Activated T-helper 17 cell treated with anti-CD3 and anti-CD28 coated beads, Interleukin-2, amount 50 U/mL, for 72 hours (primary cell): ENCODE results near the gene MUC7. TPM values are rescaled to one million over a fixed set of nuclear protein-coding genes. Genes with fewer than 3 reads are reported as not detected.
"Not testable (repeated sequence)": the region's sequence is repeated elsewhere in the genome, so short reads cannot be mapped to it uniquely, and the experiment has no call there.

Source experiments
- ATAC-seq: fragments of 150-1000 bp; cut with Tn5 transposase; replicated peaks from 2 replicates; pipeline ENCODE4 v1.10.0; 2021; ENCODE audit warnings: mild to moderate bottlenecking, moderate library complexity
- H3K27ac Mint-ChIP-seq: one replicate; pipeline ENCODE4 v1.8.0; 2022; ENCODE audit warnings: mixed read lengths
- H3K27me3 Mint-ChIP-seq: one replicate; pipeline ENCODE4 v1.8.0; 2022; ENCODE audit warnings: mixed read lengths
- H3K36me3 Mint-ChIP-seq: one replicate; pipeline ENCODE4 v1.8.0; 2022; ENCODE audit warnings: low read depth, mild to moderate bottlenecking, mixed read lengths
- H3K4me1 Mint-ChIP-seq: one replicate; pipeline ENCODE4 v1.8.0; 2022; ENCODE audit warnings: mixed read lengths
- H3K4me3 Mint-ChIP-seq: one replicate; pipeline ENCODE4 v1.8.0; 2022; ENCODE audit warnings: mild to moderate bottlenecking, mixed read lengths
- H3K9me3 Mint-ChIP-seq: one replicate; pipeline ENCODE4 v1.8.0; 2022; ENCODE audit warnings: mixed read lengths
- total RNA-seq, 2 donors: library from RNA; stranded (reverse); gene quantifications; one replicate each; pipeline ENCODE4 v1.2.3, GENCODE V29; 2022

The MUC7 gene
- total RNA-seq: not detected

DNA sequence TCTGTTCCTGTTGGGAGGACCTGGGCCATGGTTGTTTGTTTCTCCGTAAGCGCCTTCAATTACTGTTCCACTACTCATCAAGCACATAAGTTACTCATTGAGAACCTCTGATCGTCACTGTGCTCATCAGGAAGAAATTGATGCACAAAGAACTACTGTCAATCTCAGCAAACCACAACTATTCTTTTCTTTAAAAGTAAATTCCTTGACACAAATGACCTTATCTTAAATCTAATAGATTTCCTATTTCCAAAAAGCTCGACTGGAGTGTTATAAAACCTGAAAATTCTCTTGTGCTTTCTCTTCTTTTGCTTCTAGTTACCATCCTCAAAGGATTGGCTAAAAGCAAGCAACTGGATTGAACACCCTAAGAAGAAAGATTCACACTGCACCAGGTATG lies at the start of gene MUC7:
Gene MUC7 (plus strand): TSS at position 301 of the 400 bp plus-strand sequence. CDS start 1,825 bp downstream, outside the sequence.
- Mint-ChIP-seq H3K36me3 (no peaks in the 10 kb centered on the region), H3K4me1 (no peaks in the 10 kb centered on the region), H3K27ac (no peak within 1 kb of the TSS), H3K9me3 (peaks cover 11% of the 10 kb centered on the region), H3K27me3 (no peaks in the 10 kb centered on the region), H3K4me3 (no peak within 1 kb of the TSS)
- ATAC-seq: no peak

DNA sequence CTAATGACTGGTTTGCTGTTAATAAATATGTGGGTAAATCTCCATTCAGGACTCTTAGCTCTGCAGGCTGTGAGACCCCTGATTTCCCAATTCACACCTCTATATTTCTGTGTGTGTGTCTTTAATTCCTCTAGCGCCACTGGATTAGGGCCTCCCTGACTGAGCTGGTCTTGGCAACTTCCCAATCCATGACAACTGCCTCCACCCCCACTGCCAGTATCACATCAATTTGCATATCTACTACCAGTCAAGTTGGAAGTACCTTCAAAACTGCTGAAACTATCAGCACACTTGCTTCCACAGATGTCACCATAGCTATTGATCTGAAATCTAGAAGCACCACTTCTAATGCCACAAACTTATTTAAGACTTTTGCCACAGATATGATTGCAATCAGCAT lies 46.7 kb upstream of the MUC7 start:
- Mint-ChIP-seq H3K27ac (no peak overlapping the region), H3K36me3 (no peaks in the 10 kb centered on the region), H3K9me3 (peaks cover 9% of the 10 kb centered on the region), H3K27me3 (peaks cover 4% of the 10 kb centered on the region), H3K4me3 (no peak overlapping the region), H3K4me1 (no peaks in the 10 kb centered on the region)
- ATAC-seq: no peak

DNA sequence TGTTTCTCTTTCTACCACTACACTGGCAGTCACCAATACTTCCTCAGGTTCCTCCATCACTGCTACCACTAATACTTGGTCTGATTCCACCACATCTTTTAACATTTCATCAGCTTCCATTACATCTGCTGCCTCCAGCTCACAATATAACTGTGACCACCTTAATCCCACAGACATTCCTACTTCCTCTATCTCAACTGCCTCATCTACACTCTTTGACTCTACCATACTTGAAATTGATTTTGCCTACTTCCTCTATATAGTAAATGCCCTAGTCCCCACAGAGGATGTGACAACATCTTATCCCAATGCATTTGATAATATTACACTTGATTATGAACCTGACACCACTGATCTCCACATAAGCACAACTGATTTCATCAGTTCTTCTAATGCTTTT lies 45.2 kb upstream of the MUC7 start:
- Mint-ChIP-seq H3K27ac (no peak overlapping the region), H3K27me3 (peaks cover 4% of the 10 kb centered on the region)

DNA sequence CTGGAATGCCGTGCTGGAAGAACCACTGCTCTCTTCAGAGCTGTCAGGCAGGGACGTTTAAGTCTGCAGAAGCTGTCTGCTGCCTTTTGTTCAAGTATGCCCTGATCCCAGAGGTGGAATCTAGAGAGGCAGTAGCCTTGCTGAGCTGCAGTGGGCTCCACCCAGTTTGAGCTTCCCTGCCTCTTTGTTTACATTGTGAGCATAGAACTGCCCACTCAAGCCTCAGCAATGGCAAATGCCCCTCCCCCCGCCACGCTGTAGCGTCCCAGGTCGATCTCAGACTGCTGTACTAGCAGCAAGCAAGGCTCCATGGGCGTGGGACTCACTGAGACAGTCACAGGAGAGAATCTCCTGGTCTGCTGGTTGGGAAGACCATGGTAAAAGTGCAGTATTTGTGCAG lies 34.8 kb upstream of the MUC7 start:
- no peak overlapping the region for H3K27ac Mint-ChIP-seq
- H3K4me1 Mint-ChIP-seq: no peaks in the 10 kb centered on the region
- no peak for ATAC-seq

More for the DNA sequence above, 45.2 kb upstream of the MUC7 start:
- H3K9me3 Mint-ChIP-seq: peaks cover 4% of the 10 kb centered on the region
- no peaks in the 10 kb centered on the region for H3K4me1 Mint-ChIP-seq
- no peak for ATAC-seq
- H3K36me3 Mint-ChIP-seq: no peaks in the 10 kb centered on the region
- no peak overlapping the region for H3K4me3 Mint-ChIP-seq

DNA sequence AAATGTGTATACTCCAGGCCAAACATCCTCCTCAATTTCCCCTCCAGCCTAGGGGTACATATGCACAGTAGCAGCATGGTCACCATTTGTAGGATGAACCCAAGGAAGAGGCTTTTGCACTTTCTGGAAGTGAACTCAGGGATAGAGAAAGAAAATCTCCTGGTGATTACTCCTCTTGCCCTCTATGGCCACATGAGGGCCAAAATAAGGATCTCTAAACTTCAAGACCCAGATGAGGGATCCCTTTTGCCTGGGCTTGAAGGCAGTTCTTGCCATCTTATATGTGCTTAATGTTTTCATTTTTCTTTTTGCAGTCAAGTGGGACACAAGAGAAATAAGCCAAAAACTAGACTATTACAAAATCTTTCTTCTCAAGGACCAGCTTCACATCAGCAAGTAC lies 29.5 kb upstream of the MUC7 start:
- ATAC-seq: no peak
- H3K4me3 Mint-ChIP-seq: no peak overlapping the region
- no peaks in the 10 kb centered on the region for H3K36me3 Mint-ChIP-seq
- H3K9me3 Mint-ChIP-seq: no peaks in the 10 kb centered on the region
- no peaks in the 10 kb centered on the region for H3K4me1 Mint-ChIP-seq
- peaks cover 5% of the 10 kb centered on the region for H3K27me3 Mint-ChIP-seq
- H3K27ac Mint-ChIP-seq: no peak overlapping the region

More for the DNA sequence above, 34.8 kb upstream of the MUC7 start:
- no peaks in the 10 kb centered on the region for H3K36me3 Mint-ChIP-seq
- H3K27me3 Mint-ChIP-seq: peaks cover 5% of the 10 kb centered on the region
- no peak overlapping the region for H3K4me3 Mint-ChIP-seq
- H3K9me3 Mint-ChIP-seq: peaks cover 9% of the 10 kb centered on the region

DNA sequence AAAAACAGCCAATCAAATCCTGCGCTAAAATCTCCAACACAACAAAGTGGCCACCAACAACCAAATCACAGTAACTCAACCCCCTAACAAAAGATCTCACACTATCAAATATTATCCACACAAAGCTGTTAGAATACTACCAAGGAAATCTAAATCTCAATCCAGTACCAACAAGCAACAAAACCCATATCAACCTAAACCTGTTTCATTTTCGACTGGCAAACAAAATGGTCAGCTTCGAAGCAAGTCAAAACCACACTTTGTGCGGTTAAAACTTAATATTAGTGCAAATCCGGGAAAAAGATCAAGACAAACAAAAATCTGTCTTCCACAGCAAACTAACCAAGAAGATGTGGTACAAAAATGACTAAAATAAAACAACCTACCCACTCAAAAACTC lies 28.7 kb upstream of the MUC7 start:
- Mint-ChIP-seq H3K4me3 (no peak overlapping the region), H3K36me3 (no peaks in the 10 kb centered on the region), H3K27me3 (peaks cover 5% of the 10 kb centered on the region), H3K4me1 (no peaks in the 10 kb centered on the region), H3K9me3 (no peaks in the 10 kb centered on the region), H3K27ac (no peak overlapping the region)
- no peak for ATAC-seq

DNA sequence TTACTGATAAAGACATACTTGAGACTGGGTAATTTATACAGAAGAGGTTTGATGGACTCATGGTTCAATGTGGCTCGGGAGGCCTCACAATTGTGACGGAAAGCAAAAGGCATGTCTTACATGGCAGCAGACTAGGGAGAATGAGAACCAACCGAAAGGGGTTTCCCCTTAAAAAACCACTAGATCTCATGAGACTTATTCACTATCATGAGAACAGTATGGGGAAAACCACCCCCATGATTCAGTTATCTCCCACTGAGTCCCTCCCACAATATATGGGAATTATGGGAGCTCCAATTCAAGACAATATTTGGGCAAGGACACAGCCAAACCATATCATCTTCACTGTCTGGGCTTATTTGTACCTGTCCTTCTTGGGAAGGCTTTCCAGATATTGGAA lies 22.8 kb upstream of the MUC7 start:
- no peaks in the 10 kb centered on the region for H3K36me3 Mint-ChIP-seq
- H3K27me3 Mint-ChIP-seq: no peaks in the 10 kb centered on the region
- ATAC-seq: peak; percentile 75
- H3K4me3 Mint-ChIP-seq: no peak overlapping the region
- H3K27ac Mint-ChIP-seq: no peak overlapping the region
- peaks cover 8% of the 10 kb centered on the region for H3K9me3 Mint-ChIP-seq
- H3K4me1 Mint-ChIP-seq: no peaks in the 10 kb centered on the region

DNA sequence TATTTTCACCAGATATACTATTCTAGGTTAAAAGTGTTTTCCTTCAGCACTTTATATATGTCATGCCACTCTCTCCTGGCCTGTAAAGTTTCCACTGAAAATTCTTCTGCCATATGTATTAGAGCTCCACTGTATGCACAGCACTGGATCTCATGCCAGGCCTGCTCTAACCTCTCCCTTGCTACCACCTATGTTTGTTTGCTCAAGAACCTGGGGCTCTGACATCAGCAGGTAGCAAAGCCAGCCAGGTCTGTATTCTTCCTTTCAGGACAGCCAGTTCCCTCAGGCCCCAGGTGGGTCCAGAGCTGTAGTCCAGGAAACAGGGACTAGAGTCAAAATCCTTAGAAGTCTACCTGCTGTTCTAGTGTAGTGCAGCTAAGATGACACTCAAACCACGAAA lies 19.1 kb upstream of the MUC7 start:
- H3K27me3 Mint-ChIP-seq: peaks cover 14% of the 10 kb centered on the region
- no peak overlapping the region for H3K27ac Mint-ChIP-seq
- H3K4me1 Mint-ChIP-seq: no peaks in the 10 kb centered on the region
- H3K36me3 Mint-ChIP-seq: no peaks in the 10 kb centered on the region
- no peak overlapping the region for H3K4me3 Mint-ChIP-seq
- ATAC-seq: no peak
- peaks cover 8% of the 10 kb centered on the region for H3K9me3 Mint-ChIP-seq

DNA sequence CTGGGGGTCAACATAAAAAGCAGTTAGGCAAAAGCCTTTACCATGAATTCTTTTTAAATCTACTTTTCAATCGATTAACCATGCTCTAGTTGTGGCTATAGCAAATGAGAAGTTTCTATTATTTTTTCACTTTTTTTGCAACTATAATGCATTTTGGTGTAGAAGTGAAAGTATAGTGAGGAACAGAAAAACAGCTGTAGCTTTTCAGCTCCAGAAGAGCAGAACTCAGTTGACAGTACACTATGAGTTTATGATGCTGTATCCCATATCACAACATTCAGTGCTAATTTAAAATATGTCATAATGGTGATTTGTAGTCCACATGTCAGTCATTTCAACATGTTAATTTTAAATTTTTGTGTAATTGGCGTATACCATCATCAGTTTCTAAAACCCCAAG lies 8.7 kb upstream of the MUC7 start:
- H3K36me3 Mint-ChIP-seq: no peaks in the 10 kb centered on the region
- H3K4me3 Mint-ChIP-seq: no peak overlapping the region
- peaks cover 5% of the 10 kb centered on the region for H3K9me3 Mint-ChIP-seq
- no peak overlapping the region for H3K27ac Mint-ChIP-seq
- H3K4me1 Mint-ChIP-seq: no peaks in the 10 kb centered on the region
- H3K27me3 Mint-ChIP-seq: no peaks in the 10 kb centered on the region
- ATAC-seq: no peak

DNA sequence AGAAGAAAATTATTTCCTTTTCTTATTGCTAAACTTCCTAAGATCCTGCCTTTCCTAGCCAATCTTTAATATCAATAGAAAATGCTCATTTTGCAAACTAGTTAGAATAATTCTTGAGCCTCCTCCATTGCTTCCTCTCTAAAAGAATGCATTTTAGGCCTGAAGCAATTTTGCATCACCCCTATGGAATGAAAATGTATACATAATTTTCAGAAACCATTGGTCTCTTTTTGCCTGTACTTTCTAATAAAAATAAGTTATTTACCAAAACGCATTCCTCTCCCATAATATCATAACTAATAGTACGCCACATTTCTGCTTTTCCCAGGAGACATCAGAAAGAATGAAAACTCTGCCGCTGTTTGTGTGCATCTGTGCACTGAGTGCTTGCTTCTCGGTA lies 1.7 kb downstream of the MUC7 start:
- no peak for ATAC-seq
- Mint-ChIP-seq H3K4me1 (no peaks in the 10 kb centered on the region), H3K4me3 (no peak overlapping the region), H3K27me3 (no peaks in the 10 kb centered on the region), H3K27ac (no peak overlapping the region), H3K36me3 (no peaks in the 10 kb centered on the region), H3K9me3 (peaks cover 5% of the 10 kb centered on the region)

DNA sequence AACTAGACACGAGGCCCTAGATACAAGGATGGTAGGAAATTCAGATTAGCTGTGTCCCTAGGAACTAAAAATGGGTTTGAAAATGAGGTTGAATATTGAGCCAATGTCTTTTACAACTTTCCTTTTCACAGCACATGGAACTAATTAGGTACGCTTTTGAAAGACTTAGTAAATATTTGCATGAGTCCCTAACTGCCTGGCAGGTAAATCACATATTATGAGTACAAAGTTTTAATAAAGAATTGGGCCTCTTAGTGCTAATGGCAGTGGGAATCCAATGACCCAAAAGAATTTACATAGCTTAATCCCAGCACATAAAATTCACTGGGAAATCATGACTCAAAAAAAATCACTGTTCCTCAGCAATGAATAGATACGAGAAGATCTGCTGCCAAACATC lies 16.8 kb downstream of the MUC7 start:
- Mint-ChIP-seq H3K27me3 (peaks cover 3% of the 10 kb centered on the region), H3K36me3 (no peaks in the 10 kb centered on the region), H3K27ac (no peak overlapping the region), H3K4me3 (no peak overlapping the region), H3K9me3 (no peaks in the 10 kb centered on the region), H3K4me1 (no peaks in the 10 kb centered on the region)
- ATAC-seq: no peak

DNA sequence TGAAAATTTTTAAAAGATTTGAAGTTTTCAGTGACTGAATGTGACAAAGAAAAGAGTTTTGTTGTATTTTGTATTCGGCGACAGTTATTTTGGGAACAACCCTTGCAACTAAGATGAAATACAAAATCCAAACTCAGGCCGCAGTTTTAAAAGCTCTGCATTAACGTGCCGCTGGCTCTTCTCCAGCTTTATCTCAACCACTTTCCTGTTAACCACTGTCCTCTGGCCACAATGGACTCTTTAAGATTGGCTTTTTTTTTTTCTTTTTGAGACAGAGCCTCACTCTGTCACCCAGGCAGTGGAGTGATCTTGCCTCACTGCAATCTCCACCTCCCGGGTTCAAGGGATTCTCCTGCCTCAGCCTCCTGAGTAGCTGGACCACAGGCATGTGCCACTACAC lies 24.2 kb downstream of the MUC7 start:
- H3K4me3 Mint-ChIP-seq: no peak overlapping the region
- H3K27ac Mint-ChIP-seq: no peak overlapping the region
- no peaks in the 10 kb centered on the region for H3K9me3 Mint-ChIP-seq
- no peaks in the 10 kb centered on the region for H3K36me3 Mint-ChIP-seq
- ATAC-seq: no peak
- peaks cover 11% of the 10 kb centered on the region for H3K27me3 Mint-ChIP-seq
- no peaks in the 10 kb centered on the region for H3K4me1 Mint-ChIP-seq

DNA sequence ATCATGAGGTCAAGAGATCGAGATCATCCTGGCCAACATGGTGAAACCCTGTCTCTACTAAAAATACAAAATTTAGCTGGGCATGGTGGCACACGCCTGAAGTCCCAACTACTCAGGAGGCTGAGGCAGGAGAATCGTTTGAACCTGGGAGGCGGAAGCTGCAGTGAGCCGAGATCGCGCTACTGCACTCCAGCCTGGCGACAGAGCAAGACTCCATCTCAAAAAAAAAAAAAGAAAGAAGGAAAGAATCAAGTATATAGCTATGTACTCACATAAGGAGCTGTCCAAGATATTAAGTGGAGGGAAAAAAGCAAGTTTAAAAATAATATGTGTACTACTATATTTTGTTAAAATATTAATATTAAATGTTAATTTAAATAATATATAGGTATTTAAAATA lies 29.8 kb downstream of the MUC7 start:
- H3K36me3 Mint-ChIP-seq, H3K4me3 Mint-ChIP-seq, H3K27me3 Mint-ChIP-seq, H3K9me3 Mint-ChIP-seq, H3K27ac Mint-ChIP-seq, ATAC-seq, H3K4me1 Mint-ChIP-seq: not testable (repeated sequence)

DNA sequence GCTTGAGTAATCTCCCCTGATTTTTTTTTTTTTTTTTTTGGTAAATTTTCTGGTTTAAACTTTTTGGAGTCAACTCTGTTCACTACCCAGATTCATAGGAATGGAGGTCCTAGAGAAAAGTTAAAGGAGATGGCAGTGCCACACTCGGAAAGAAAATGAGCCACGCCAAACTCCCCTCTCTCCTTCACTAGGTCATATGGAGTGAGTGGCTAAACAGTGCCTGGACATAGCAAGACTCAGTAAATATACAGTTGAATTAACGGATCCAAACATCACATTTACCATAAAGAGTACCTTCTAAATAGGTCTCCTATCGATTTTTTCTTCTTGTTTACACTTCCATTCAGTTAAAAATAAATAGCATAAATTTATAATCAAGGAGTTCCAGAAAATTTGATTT lies 32.7 kb downstream of the MUC7 start:
- no peak for ATAC-seq
- H3K4me1 Mint-ChIP-seq: no peaks in the 10 kb centered on the region
- no peaks in the 10 kb centered on the region for H3K9me3 Mint-ChIP-seq
- H3K36me3 Mint-ChIP-seq: no peaks in the 10 kb centered on the region
- peaks cover 3% of the 10 kb centered on the region for H3K27me3 Mint-ChIP-seq
- no peak overlapping the region for H3K27ac Mint-ChIP-seq
- no peak overlapping the region for H3K4me3 Mint-ChIP-seq

DNA sequence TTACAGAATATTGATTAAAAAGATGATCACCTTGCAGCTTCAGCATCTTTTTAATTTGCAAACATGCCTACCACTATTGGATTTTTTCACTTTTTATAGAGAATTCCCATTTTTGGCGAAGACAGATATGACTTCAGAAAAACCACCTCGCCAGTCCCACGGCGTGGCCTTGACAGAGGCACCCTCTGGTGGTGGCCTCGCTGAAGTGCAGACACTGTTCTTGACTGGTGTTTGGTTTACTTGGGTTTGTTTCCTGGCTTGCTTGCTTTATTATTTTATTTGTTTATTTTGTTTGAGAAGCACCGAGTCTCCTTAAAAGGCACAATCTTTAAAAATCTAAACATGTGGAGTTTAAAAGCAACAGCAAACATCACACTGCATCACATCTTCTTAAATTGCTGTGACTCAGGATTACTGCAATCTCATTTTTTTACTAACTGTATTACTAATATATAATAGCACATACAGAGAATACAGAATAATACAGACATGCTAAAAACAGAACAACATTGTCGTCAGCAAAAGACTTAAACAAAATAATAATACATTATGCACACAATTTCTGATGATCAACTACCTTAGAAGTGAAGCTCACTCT lies 33.3 kb downstream of the MUC7 start:
- H3K27ac Mint-ChIP-seq: no peak overlapping the region

DNA sequence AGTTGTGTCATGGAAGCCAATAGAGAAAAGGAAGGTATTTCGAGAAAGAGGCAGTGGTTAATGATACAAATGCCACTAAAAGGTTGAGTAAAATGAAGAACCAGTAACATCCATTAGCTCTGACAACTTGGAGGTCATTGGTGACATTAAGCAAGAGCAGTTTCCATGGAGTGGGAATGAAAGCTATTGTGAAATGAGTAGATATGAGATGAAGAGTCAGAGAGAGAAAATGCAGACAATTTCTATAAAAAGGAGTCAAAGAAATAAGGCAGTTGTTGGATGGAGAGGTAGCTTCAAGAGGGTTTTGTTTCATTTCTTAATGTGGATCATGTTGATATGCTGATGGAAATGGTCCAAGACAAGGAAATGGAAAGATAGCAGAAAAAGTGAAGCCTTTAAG lies 36.8 kb downstream of the MUC7 start:
- no peak for ATAC-seq
- Mint-ChIP-seq H3K27ac (no peak overlapping the region), H3K36me3 (no peaks in the 10 kb centered on the region), H3K4me1 (no peaks in the 10 kb centered on the region), H3K9me3 (no peaks in the 10 kb centered on the region), H3K4me3 (no peak overlapping the region), H3K27me3 (peaks cover 11% of the 10 kb centered on the region)

More for the DNA sequence above, 33.3 kb downstream of the MUC7 start:
- H3K36me3 Mint-ChIP-seq: no peaks in the 10 kb centered on the region
- H3K4me3 Mint-ChIP-seq: no peak overlapping the region
- no peaks in the 10 kb centered on the region for H3K4me1 Mint-ChIP-seq
- H3K9me3 Mint-ChIP-seq: no peaks in the 10 kb centered on the region
- H3K27me3 Mint-ChIP-seq: peaks cover 3% of the 10 kb centered on the region
- ATAC-seq: peak; percentile 54
